Neural crest cell (in vitro differentiated cells): ENCODE data around the gene HGFAC. TPM values are rescaled to one million over a fixed set of nuclear protein-coding genes. Genes with fewer than 3 reads are reported as not detected.

ENCODE experiments used
- DNase-seq: peaks from one replicate; pipeline ENCODE4 v3.0.0; 2021; ENCODE audit warnings: low read depth, mixed read lengths, low spot score
- H3K27ac Mint-ChIP-seq: one replicate; pipeline ENCODE4 v1.8.0; 2021; ENCODE audit warnings: mild to moderate bottlenecking, mixed read lengths; ENCODE audit not compliant: unreplicated experiment
- H3K27me3 Mint-ChIP-seq: 2 replicates; pipeline ENCODE4 v1.8.0; 2021; ENCODE audit warnings: low read depth, mild to moderate bottlenecking, mixed read lengths
- H3K36me3 Mint-ChIP-seq: 2 replicates; pipeline ENCODE4 v1.8.0; 2021; ENCODE audit warnings: low read depth, mild to moderate bottlenecking, mixed read lengths
- H3K4me1 Mint-ChIP-seq: 2 replicates; pipeline ENCODE4 v1.8.0; 2021; ENCODE audit warnings: mixed read lengths
- H3K4me3 Mint-ChIP-seq: one replicate; pipeline ENCODE4 v1.8.0; 2021; ENCODE audit warnings: mild to moderate bottlenecking, mixed read lengths
- H3K9me3 Mint-ChIP-seq: 2 replicates; pipeline ENCODE4 v1.8.0; 2021; ENCODE audit warnings: mixed read lengths
- CTCF ChIP-seq: fragments of 200-600 bp; sonication (generic); conservative IDR thresholded peaks from 2 replicates; pipeline ENCODE4 v1.5.0; 2021; ENCODE audit warnings: antibody characterized with exemption, mild to moderate bottlenecking
- total RNA-seq: library from RNA; stranded (reverse); gene quantifications from 2 replicates; pipeline ENCODE4 v1.2.1, GENCODE V29; 2021

HGFAC gene
- total RNA-seq, 1 donor from 2014 or later = 1.6 TPM

- Mint-ChIP-seq H3K4me1 (peaks cover 15% of the 10 kb centered on the region), H3K36me3 (no peaks in the 10 kb centered on the region), H3K27ac (no peak overlapping the region), H3K4me3 (no peak overlapping the region), H3K9me3 (no peaks in the 10 kb centered on the region), H3K27me3 (no peaks in the 10 kb centered on the region)
- TF ChIP-seq CTCF = no peak
- DNase-seq = no peak
Observed at GRCh38 chr4:3420606-3420955, 21.2 kb upstream of the HGFAC start.

DNA sequence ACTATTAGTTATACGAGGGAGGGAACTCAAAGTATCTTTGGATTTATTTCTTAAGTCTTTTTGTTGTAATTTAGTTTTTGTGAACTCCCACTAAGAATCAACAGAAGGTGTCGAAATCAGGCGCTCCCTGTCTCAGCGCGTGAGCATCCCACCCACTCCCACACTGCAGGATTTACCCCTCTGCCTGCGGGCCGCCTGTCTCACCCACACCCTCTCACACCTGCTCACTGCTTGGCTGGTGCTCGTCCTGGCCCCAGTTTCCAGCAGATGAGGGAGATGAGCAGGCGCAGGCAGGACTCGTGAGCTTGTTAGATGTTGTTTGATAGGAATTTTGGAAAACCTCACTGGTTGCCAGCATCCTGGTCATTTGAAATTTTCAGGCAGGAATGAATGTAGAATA lies 20.8 kb upstream of the HGFAC start:
- no peaks in the 10 kb centered on the region for H3K36me3 Mint-ChIP-seq
- DNase-seq = no peak
- no peaks in the 10 kb centered on the region for H3K27me3 Mint-ChIP-seq
- no peak overlapping the region for H3K4me3 Mint-ChIP-seq
- no peak overlapping the region for H3K27ac Mint-ChIP-seq
- no peak for TF ChIP-seq CTCF
- H3K4me1 Mint-ChIP-seq = peaks cover 15% of the 10 kb centered on the region
- H3K9me3 Mint-ChIP-seq = no peaks in the 10 kb centered on the region

DNA sequence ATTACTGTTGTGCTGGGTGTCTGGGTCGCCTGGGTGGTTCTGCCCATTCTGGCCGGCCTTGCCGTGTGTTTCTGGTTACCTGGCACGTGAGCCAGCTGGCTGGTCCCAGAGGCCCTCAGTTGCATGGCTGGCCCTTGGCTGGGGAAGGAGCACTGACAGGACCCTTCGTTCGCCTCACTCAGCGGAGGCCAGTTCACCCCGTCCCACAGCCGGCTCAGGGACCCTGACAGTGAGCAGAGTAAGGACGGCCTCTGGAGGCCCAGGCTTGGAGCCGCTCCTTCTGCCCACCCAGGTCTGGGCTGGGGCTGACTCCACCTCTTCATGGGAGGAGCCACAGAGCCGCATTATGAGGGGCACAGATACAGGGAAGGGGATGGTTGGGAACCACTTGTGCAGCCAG lies 20.3 kb upstream of the HGFAC start:
- no peak for DNase-seq

DNA sequence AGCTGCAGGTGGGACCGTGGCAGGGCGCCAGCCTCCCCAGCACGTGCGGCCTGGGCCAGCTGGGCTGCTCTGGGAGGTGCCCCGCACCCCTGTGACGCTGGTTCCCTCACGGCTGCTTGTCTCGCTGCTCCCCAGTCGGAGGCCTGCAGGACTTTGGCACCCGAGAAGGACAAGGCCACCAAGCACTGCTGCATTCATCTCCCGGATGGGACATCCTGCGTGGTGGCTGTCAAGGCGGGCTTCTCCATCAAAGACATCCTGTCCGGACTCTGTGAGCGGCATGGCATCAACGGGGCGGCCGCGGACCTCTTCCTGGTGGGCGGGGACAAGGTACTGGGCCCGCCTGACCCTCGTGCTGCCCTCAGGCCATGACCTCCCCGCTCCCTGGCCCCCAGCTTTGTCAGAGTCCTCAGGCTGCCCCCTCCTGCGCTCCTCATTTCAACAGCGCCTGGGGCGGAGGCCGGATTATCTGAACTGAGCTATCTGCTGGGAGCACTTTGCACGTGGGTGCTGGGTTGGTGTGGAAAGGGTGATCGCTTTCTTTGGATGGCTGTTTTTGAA lies 19.4 kb upstream of the HGFAC start:
- no peak for DNase-seq
- Mint-ChIP-seq H3K9me3 (no peaks in the 10 kb centered on the region), H3K27me3 (no peaks in the 10 kb centered on the region), H3K36me3 (no peaks in the 10 kb centered on the region), H3K27ac (no peak overlapping the region), H3K4me3 (no peak overlapping the region), H3K4me1 (peaks cover 4% of the 10 kb centered on the region)
- no peak for TF ChIP-seq CTCF

More for the DNA sequence above, 20.3 kb upstream of the HGFAC start:
- no peak for TF ChIP-seq CTCF
- Mint-ChIP-seq H3K27ac (peak overlapping the region; percentile 35), H3K27me3 (no peaks in the 10 kb centered on the region), H3K9me3 (no peaks in the 10 kb centered on the region), H3K4me3 (no peak overlapping the region), H3K36me3 (no peaks in the 10 kb centered on the region), H3K4me1 (peaks cover 13% of the 10 kb centered on the region)

- no peaks in the 10 kb centered on the region for H3K27me3 Mint-ChIP-seq
- no peaks in the 10 kb centered on the region for H3K9me3 Mint-ChIP-seq
- H3K4me1 Mint-ChIP-seq = peaks cover 4% of the 10 kb centered on the region
- no peak overlapping the region for H3K27ac Mint-ChIP-seq
- no peak overlapping the region for H3K4me3 Mint-ChIP-seq
- no peak for TF ChIP-seq CTCF
- no peak for DNase-seq
- H3K36me3 Mint-ChIP-seq = no peaks in the 10 kb centered on the region
Observed at GRCh38 chr4:3422808-3423297, 18.9 kb upstream of the HGFAC start.
